ACHN (cell line): ENCODE data around the gene EDARADD.
"Not testable (repeated sequence)": the region's sequence is repeated elsewhere in the genome, so short reads cannot be mapped to it uniquely, and the experiment has no call there.

Experiments used
- DNase-seq: peaks from one replicate; pipeline ENCODE4 v3.0.0-alpha.2; 2015
- in situ Hi-C: cut with HindIII; loops from 2 replicates; pipeline ENCODE4 v1.10.0; 2017; ENCODE audit warnings: low sequenced_read_pairs, low pct_ligation_motif_present, low pct_unique_long_range_greater_than_20kb

EDARADD gene

DNA sequence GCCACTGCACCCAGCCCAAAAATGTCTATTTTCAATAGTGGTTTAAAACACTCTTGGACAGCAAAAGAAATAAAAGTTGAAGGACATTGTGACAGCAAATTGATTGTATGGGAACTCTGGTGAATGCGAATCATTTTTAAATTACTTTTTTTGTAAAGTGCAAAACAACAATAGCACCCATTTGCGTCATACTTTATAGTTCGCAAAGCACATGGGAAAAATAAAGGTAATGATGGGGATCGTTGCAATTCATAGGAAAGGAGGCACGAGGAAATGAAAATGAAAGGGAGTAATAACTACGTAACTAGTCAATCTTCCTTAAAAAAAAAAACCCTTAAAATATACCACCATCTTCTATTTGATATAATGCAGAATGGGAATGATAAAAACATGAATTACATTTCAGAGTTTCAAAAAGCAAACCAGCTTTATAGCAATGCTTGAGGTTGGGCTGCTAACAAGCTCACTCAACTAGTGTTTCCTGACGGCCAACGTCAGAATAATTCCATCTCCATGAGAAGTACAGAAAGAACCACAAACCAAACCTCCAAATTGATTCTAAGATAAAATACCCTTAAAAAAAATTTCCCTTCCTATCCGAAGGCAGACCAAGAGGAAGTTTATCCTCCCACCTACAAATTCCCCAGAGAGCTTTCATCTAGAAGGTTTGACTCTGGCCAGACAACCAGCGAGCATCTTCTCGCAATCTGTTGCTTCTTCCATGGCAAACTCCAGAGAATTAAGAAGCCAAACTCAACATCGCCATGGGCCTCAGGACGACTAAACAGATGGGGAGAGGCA lies at the start of gene EDARADD:
TSS of gene EDARADD (plus strand) at position 606 of the 801 bp plus-strand sequence. CDS start at position 765, 159 bp downstream.
- DNase-seq = no peak

DNA sequence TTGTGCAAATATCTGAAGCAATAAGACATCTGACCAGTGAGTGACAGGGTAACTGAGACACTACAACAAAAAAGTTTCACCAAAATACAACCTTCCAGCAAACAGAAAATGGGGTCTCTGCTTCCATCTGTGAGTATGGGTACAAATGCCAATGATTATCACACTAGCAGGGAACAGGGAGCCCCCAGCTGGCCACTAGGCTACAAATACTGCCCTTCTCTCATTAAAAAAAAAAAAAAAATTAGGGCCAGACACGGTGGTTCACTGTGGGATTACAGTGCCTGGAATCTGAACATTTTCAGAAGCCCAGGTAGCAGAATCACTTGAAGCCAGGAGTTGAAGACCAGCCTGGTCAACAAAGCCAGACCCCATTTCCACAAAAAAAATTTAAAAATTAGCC lies 48.4 kb upstream of the EDARADD start:
- peak; percentile 46 for DNase-seq
- in situ Hi-C loops = no loop called here

More for the DNA sequence above, at the start of gene EDARADD:
- in situ Hi-C loops = no loop called here

DNA sequence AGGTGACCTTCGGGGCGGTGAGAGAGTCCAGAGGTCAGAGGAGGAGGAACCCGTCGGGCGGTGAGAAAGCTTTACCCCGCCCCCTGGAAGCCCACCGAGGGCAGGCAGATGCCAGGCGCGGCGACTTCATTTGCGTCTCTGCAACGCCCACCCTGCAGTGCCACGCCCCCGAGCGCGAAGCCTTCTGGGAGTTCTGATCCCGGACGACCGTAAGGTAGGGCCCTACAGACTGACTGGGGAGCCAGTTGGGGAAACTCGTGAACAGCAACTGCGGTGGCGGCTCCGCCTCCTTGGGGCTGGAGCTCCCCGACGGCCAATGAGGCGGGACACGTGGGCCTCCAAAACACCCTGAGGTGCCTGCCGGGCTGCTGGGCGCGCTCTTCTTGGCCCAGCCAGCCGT lies 46.0 kb upstream of the EDARADD start:
- in situ Hi-C loops = no loop called here
- no peak for DNase-seq

DNA sequence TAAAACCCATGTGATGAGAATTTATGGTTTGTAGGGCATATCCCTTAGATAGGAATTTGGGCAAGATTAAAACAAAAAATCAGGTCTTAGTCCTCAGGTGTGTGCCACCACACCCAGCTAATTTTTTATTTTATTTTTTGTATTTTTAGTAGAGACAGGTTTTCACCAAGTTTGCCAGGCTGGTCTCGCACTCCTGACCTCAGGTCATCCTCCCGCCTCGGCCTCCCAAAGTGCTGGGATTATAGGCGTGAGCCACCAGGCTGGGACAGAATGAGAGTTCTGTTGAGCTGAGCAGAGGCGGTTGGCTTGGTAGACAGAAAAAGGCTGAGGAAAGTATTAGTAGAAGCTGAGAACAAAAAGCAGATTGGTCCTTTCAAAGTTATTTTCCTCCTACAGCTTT lies 43.8 kb upstream of the EDARADD start:
- in situ Hi-C loops = no loop called here
- no peak for DNase-seq

DNA sequence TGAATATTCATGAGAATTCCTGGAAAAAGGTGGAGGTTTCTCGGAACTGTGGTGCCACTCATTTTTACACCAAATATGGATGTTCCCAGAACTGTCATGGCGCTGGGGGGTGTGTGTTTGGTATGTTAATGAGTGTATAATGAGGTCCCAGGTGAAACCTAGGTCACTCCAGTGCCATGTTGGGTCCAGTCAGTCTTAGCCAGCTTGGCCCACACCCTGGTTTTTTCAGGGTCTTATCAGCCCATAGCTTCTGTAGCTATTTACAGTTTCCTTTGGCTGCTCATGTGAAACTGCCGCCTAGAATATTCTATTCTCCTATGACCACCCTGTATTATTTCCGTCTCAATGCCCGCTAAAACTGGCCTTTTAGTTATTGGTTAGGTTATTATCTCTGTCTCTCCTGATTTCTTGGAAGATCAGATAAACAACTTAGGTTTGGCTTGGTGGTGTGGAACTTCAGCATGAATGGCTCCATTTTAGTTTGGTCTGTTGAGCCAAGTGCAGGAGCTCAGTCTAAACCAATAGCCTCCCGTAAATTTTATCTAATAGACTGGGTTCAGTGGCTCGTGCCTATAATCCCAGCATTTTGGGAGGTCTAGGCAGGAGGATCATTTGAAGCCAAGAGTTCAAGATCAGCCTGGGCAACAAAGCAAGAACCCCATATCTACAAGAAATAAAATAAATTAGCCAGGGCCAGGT lies 42.1 kb upstream of the EDARADD start:
- in situ Hi-C loops = no loop called here
- DNase-seq = no peak

DNA sequence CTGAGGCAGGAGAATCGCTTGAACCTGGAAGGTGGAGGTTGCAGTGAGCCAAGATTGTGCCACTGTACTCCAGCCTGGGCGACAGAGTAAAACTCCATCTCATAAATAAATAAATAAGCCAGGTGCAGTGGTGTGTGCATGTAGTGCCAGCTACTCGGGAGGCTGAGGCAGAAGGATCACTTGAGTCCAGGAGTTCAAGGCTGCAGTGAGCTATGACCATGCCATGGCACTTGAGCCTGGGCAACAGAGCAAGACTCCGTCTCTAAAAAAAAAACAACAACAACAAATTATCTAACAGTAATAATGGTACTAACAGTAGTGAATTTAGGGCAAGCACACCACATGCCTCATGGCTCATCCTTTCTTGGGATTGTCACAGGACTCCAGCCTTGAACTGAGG lies 41.3 kb upstream of the EDARADD start:
- DNase-seq, in situ Hi-C loops: not testable (repeated sequence)

DNA sequence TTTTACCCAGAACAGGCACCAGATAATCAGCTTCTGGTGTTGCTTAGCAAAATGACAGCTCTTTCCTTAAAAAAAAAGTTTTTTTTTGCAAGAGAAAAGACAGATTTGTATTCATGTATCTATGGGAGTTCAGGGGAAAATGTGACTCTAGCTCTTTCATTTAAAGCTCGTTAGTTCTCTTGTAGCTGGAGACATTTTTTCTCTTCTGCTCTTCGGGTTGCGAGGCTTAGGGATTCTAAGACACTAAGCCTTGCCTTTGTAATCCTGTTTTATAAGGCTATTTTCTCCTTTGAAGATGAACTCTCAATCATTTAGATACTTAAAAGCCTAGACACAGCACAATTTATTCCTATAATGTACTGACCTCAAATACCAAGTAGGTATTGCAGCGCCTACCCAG lies 40.3 kb upstream of the EDARADD start:
- no peak for DNase-seq
- in situ Hi-C loops = no loop called here

DNA sequence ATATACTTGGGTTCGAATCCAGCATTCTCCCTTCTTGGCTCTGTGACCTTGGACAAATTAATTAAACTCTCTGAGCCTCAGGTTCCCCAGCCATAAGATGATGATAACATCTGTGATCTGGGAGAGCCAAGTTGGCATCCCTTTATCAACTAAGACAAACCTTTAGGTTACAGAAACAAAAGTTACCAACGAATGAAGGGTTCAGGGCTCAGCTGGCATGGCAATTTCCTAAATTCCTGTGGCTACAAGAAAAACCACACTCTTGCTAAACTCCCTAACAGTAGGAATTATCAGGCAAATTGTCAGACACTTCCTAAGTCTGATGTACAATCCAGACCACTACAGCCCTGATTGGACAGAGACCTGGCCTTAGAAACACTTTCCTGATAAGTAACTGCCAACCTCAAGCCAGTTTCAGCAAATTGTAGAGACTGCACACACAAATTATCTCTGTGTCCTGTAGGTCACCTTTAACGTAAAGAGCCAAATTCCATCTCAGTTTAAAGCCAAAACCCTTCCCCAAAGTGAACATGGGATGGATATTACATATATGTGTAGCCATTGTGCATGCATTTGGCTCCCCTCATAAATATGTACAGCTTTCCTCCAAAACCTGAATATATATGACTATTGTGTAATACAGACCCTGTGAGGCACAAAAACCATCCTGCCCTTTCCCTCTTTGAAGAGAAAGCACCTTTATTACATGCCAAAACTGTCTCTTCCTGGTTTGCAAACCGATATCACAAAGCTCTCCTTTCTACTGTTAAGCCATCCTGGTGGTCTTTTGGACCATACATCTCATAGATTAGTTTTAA lies 39.5 kb upstream of the EDARADD start:
- in situ Hi-C loops = no loop called here
- DNase-seq = peak; percentile 13

DNA sequence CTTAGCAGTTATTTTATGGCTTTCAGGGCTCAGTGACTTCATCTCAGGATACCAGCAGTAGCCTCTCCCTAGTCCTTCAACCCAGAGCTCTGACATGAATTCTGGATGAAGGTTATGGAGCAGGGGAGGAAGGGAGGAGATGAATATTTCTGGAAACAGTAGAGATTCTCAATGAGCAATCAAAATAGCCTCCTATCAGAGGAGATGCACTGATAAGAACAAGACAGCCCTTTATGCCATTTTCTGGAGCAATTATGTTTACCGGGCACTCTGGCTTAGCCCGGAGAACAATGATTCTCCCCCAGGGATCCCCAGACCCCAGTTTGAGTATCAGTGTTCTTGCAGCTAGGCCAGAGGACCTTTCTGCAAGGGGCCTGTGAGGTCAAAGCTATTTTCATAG lies 37.9 kb upstream of the EDARADD start:
- in situ Hi-C loops = no loop called here
- no peak for DNase-seq

DNA sequence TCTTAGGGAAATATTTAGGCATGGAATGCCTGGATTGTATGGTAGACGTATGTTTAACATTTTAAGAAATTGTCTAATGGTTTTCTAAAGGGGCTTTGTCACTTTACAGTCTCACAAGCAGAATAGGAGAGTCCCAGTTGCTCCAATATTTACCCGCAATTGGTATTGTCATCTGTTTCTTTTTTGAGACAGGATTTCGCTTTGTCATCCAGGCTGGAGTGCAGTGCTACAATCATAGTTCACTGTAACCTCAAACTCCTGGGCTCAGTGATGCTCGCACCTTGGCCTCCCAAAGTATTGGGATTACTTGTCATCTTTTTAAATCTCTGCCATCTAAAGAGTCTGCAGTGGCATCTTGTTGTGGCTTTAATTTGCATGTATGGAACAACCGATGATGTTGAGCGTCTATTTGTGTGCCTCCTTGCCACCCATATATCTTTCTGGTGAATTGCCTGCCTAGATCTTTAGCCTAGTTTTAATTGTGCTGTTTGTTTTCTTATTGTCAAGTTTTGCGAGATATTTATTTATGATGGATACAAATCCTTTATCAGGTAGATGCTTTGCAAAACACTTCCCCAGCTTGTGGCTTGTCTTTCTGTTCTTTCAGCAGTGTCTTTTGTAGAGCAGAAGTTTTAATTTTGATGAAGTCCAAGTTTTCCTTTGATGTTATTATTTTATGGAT lies 32.0 kb upstream of the EDARADD start:
- DNase-seq = no peak
- in situ Hi-C loops = no loop called here

DNA sequence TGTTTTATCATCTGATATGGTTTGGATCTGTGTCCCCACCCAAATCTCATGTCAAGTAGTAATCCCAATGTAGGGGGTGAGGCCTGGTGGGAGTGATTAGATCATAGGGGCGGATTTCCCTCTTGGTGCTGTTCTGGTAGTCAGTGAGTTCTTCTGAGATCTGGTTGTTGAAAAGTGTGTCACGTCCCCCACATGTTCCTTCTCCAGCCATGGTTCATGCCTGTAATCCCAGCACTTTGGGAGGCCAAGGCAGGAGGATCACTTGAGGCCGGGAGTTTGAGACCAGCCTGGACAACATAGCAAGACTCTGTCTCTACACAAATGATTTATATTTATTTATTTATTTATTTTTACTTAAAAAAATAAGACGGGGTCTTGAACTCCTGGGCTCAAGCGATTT lies 30.8 kb upstream of the EDARADD start:
- no peak for DNase-seq

DNA sequence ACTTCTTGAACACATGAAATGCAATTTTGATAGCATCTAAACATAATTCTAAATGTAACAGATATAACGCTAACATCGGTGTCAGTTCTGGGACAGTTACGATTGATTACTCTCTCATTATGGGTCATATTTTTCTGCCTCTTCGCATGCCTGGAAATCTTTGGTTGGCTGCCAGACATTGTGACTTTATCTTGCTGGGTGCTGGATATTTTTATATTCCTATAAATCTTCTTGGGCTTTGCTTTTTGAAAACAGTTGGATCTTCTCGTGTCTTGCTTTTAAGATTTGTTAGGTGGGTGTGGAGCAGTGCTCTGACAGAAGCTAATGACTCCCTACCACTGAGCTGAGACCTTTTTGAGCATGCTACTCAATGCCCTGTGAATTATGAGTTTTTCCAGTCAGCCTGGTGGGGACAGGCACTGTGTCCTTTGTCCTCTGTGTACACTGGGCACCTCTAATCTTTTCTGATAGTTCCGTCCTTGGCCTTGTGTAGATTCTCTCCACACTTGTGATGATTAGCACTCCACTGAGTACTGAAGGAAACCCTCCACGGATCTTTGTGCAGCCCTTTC lies 28.0 kb upstream of the EDARADD start:
- in situ Hi-C loops = no loop called here
- DNase-seq = no peak

More for the DNA sequence above, 30.8 kb upstream of the EDARADD start:
- in situ Hi-C loops = no loop called here

DNA sequence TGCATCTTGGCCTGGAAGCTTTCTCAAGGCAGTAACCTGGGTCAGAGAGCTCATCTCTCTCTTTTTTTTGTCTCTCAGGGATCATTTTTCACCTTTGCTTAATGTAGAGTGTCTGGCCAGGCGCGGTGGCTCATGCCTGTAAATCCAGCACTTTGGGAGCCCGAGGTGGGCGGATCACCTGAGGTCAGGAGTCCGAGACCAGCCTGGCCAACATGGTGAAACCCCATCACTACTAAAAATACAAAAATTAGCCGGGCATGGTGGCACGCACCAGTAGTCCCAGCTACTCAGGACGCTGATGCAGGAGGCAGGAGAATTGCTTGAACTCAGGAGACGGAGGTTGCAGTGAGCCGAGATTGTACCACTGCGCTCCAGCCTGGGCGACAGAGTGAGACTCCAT lies 27.4 kb upstream of the EDARADD start:
- in situ Hi-C loops, DNase-seq: not testable (repeated sequence)

DNA sequence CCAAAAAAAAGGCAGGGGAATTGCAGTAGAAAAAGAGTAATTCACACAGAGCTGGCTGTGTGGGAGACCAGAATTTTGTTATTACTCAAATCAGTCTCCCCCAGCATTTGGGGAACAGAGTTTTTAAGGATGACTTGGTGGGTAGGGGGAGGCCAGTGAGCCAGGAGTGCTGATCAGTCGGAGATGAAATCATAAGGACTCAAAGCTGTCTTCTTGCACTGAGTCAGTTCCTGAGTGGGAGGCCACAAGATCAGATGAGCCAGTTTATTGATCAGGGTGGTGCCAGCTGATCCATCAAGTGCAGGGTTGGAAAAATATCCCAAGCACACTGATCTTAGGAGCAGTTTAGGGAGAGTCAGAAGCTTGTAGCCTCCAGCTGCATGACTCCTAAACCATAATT lies 23.7 kb upstream of the EDARADD start:
- in situ Hi-C loops = no loop called here
- no peak for DNase-seq

DNA sequence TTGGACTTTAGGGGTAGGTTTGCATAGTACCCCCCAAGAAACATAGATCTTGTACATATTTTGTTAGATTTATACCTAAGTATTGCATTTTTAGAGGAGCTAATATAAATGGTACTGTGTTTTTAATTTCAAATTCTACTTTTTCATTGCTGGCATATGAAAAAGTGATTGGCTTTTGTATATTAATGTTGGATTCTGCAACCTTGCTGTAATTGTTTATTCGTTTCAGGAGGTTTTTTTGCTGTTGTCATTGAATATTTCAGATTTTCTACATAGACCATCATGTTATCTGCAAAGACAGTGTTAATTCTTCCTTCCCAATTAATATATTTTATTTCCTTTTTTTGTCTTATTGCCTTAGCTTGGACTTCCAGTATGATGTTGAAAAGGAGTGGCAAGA lies 23.0 kb upstream of the EDARADD start:
- in situ Hi-C loops = no loop called here
- no peak for DNase-seq

DNA sequence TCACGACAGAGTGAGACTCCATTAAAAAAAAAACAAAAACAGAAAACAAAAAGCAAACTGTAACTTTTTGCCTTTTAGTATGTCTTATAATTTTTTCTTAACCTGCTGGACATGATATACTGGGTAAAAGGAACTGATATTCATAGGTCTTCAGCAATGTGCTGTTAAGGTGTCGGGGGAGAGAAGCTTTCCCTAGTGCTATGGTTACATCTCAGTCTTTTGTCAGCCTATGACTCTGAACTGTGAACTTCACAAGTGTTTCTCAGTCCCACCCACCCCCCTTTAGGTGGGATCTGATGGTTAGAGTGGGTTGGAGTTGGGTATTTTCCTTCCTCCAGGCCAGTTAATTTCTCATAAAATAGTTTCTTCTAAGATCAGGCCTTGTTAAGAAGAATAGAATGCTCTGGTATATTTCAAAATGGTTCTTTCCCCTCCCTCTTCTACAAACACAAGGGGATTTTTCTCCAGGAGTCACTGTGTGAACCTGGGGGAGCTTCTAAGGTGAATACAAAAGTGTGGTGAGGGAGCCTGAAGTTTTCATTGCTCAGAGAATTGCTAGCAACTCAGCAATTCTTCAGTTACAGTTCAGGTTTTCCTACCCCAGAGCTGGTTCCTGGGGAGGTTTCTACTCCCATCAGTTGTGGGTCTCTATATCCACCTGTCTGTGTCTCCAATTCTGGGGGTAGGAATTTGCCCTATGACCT lies 16.1 kb upstream of the EDARADD start:
- no peak for DNase-seq
- in situ Hi-C loops = no loop called here

DNA sequence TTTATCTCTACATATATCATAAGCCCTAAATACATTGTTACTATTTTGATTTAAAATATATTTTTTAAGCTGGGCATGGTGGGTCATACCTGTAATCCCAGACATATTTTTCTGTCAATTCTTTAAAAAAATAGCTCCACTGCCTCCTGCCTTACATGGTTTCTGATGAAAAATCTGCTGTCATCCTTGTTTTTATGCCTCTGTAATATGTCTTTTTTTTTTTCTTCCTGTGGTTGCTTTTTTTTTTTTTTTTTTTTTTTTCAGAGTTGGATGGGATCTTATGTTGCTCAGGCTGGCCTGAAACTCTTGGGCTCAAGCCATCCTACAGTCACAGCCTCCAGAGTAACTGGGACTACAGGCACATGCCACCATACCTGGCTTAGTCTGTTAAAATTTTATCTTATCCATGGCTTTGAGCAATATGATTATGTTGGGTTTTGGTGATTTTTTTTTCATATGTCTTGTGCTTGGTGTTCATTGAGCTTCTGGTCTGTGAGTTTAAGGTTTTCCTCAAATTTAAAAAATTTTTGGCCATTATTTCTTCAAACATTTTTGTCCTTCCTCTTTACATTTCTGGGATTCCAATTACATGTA lies 12.4 kb upstream of the EDARADD start:
- in situ Hi-C loops = no loop called here
- DNase-seq = no peak
